HG03159 (cell line): ENCODE data around the gene PTPDC1.

Experiments used
- ATAC-seq: cut with Tn5 transposase; IDR thresholded peaks from one replicate; pipeline ENCODE4 v1.9.1; 2021; ENCODE audit warnings: mild to moderate bottlenecking, moderate library complexity; ENCODE audit not compliant: unreplicated experiment

The PTPDC1 gene, protein sequence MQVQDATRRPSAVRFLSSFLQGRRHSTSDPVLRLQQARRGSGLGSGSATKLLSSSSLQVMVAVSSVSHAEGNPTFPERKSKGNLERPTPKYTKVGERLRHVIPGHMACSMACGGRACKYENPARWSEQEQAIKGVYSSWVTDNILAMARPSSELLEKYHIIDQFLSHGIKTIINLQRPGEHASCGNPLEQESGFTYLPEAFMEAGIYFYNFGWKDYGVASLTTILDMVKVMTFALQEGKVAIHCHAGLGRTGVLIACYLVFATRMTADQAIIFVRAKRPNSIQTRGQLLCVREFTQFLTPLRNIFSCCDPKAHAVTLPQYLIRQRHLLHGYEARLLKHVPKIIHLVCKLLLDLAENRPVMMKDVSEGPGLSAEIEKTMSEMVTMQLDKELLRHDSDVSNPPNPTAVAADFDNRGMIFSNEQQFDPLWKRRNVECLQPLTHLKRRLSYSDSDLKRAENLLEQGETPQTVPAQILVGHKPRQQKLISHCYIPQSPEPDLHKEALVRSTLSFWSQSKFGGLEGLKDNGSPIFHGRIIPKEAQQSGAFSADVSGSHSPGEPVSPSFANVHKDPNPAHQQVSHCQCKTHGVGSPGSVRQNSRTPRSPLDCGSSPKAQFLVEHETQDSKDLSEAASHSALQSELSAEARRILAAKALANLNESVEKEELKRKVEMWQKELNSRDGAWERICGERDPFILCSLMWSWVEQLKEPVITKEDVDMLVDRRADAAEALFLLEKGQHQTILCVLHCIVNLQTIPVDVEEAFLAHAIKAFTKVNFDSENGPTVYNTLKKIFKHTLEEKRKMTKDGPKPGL

GRCh38 chr9:94084314-94084713 is at the start of gene PTPDC1:
TSS of gene PTPDC1 (plus strand) at chr9:94084464. CDS start at chr9:94084531, 67 bp downstream.
- ATAC-seq, result no peak

- no peak for ATAC-seq
These were observed 49.8 kb upstream of the PTPDC1 start for GRCh38 chr9:94034511-94034910.

DNA sequence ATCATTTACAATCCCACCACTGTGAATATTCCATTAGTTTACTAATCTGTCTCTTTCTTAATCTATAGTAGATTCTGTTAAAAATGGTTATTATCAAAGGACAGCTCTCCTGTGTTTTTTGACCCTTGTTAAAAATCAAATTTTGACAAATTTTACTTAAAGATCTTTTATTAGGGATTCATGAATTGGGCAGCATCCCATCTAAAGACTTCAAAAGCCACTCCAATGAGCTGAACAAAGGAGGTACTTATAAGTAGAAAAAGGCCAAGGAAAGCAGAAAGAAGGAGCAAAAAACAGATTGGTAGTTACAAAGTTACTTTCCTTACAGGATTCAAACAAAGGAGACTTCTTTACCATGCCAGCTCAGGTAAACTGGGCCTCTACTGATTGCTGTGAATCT is 44.5 kb upstream of the PTPDC1 start:
- ATAC-seq, result no peak

DNA sequence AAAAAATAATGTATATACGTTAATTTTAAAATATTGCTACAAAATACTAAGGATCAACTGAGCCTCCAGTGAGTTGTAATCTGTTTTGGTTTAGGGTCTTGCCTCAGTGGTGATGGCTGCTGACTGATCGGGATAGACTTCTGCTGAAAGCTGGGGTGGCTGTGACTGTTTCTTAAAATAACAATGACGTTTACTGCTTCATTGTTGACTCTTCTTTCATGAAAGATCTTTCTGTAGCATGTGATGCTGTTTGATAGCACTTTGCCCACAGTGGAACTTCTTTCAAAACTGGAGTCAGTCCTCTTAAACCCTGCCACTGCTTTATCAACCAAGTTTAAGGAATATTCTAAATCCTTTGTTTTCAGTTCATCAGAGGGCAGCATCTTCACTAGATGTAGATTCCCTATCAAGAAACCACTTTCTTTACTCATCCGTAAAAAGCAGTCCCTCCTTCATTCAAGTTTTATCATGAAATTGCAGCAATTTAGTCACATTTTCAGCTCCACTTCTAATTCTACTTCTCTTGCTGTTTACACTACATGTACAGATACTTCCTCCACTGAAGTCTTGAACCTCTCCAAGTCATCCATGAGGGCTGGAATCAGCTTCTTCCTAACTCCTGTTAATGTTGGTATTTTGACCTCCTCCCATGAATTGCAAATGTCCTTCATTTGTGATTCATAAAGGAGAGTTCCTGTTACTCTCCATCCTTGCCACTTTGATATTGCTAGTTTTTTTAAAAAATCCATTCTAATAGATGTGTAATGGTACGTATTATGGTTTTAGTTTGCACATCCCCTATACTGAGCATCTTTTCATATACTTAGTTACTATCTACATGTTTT is 41.5 kb upstream of the PTPDC1 start:
- no peak for ATAC-seq

GRCh38 chr9:94054716-94055115 is 29.5 kb upstream of the PTPDC1 start:
- no peak for ATAC-seq

DNA sequence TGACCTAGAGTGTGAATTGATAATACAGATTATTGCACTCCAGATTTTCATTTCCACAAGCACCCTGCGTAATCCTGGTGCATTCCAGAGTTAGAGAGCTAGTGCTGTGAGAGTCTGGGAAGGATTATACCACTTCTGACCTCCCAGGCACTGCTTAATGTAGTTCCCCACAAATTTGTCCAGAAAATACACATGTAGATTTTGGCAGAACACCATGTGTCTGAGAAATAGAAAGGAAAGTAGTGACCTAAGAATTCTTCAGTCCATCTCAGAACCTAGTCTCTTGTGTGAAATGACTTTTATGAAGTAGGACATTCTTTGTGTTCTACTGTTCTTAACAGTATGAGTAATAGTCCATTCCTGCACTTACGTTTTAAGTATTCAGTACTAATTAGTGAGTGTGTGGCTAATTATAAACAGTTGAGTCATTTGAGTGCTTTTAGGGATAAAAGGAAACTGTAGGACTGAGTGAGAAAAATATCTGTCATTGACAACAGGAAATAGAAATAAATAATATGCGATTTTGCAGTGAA is 27.8 kb upstream of the PTPDC1 start:
- no peak for ATAC-seq

- ATAC-seq, result no peak
These were observed 26.3 kb upstream of the PTPDC1 start for GRCh38 chr9:94057918-94058317.

- no peak for ATAC-seq
These were observed 22.4 kb upstream of the PTPDC1 start for GRCh38 chr9:94061864-94062263.

DNA sequence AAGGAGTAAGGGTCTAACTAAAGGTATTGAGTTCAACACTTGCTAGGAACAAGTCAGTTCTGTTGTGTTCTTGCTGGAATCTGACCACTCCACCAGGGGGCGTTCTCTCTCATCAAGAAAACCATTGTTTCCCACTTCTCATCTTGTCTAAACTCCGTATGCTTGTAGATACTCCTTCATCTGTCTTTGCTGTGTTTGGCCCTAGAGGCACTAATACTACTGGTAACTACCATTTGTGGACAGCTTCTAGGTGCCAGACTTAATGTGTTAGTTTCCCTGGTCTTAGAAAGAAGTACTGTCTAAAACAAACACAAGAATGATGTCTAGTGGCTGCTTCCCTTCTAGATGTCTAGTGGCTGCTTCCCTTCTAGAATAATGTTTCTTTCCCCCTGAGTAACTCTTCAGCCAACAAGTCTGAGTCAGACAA is 18.7 kb upstream of the PTPDC1 start:
- no peak for ATAC-seq

- no peak for ATAC-seq
These were observed 16.0 kb upstream of the PTPDC1 start for GRCh38 chr9:94068257-94068656.

DNA sequence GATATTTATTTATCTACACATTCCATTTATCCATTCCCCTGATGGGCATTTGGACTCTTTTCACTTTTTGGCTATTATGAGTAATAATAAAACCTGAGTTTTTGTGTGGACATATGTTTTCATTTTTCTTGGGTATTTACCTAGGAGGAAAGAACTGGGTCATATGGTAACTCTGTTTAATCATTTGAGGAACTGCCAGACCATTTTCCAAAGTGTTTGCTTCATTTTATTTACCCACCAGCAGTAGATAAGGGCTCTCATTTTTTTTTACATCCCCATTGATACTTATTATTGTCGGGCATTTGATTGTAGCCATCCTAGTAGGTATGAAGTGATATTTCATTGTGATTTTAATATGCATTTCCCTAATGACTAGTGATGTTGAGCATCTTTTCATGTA is 7.7 kb upstream of the PTPDC1 start:
- ATAC-seq, result no peak

DNA sequence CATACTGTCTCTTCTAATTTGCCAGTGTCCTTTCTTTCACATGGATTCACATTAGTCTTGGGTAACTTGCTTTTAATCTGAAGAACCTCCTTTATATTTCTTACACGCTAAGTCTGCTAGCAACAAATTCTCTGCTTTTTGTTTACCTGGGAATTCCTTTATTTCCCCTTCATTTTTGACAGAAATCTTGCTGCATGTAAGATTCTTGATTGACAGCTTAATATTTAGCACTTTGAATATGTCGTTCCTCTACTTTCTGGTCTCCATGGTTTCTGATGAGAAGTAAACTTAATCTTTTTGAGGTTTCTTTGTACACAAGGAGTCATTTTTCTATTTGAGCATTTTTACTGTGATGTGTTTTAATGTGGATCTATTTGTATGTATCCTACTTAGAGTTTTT is 6.2 kb upstream of the PTPDC1 start:
- ATAC-seq, result no peak

DNA sequence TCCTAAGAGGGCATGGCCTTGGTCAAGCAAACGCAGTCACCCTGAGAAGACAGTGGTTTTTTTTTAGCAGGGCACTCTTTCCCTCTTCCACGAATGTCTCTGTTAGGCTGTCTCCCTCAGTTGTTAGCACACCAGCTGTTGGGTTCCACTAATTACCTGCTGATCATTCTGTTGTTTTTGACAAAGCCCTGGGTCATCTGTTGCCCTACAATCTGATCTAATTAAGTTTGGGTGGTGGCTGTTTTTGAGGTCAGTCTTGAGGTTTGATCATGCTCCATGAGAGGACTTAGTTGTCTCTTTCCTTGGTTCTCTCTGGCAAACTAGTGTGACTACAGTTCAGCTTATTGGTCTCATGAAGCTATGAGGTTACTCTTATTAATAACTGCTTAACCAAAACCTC is 5.0 kb upstream of the PTPDC1 start:
- ATAC-seq, result no peak

DNA sequence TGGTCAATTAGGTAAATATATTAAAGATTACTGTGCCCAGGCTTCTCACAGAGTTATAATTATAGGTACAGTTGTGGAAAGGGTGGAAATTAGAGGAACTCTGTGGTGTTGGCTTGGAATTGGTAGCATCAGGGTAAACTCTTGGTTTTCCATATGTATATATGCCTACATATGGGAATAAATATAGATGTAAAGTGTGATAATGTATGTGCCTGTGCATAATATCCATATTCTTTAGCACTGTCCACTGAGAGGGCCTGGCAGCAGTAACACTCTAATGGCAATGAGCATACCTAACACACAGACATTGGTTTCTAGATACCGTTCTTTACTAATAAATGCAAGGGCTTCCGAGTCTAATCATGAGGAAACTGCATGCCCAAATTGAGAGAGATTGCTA is 4.0 kb upstream of the PTPDC1 start:
- no peak for ATAC-seq

DNA sequence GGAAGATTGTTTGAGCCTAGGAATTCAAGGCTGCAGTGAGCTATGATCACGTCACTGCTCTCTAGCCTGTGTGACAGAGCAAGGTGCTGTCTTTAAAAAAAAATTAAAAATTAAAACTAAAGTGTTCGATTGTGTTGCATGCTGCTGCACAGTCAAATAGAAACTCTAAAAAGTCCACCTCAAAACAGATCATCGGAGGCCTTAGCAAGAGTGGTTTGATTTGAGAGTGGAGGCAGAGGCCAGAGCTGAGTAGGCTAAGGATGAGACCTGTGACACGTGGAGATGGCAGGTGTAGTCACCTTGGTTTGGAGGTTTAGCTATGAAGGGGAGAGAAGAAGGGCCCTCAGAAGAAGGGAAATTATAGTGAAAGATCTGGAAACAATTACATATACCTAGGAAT is 2.8 kb upstream of the PTPDC1 start:
- no peak for ATAC-seq

GRCh38 chr9:94081864-94082463 is 2.3 kb upstream of the PTPDC1 start:
- no peak for ATAC-seq

DNA sequence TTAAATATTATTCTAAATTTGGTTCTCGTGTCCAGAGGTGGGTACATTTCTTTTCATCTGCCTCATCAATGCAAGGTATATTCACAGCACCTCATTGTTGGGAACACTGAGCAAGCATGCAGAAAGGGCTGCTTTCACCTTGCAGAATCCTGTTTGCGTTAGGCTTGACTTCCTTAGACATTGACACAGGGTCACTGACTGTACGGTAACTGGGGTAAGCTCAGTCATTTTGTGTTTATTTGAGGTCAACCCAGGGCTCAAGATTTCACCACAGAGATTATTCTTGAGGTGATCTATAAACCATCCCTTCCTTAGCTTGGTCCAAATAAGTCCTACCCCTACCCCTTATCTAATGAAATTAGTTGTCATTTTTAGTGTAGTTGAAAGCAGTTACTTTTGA is 1.7 kb upstream of the PTPDC1 start:
- ATAC-seq, result no peak

DNA sequence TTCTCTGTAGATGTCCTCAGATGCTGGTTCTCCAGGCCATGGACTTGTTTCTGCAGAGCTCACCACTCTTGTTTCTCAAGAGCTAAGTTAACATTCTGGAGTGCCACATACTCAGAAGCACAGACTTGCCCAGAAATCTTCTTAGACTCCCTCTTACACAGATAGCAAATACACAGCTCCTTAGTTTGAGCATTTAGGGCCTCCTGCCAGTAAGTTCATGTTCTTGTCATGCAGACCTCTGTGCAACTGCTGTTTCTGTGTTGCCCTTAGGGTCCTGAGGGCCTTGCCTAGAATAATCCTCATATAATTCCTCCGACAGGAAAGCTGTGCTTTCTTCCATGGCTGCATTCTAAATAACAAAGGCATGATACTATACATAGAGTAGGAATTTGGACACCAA is 1.3 kb upstream of the PTPDC1 start:
- no peak for ATAC-seq

DNA sequence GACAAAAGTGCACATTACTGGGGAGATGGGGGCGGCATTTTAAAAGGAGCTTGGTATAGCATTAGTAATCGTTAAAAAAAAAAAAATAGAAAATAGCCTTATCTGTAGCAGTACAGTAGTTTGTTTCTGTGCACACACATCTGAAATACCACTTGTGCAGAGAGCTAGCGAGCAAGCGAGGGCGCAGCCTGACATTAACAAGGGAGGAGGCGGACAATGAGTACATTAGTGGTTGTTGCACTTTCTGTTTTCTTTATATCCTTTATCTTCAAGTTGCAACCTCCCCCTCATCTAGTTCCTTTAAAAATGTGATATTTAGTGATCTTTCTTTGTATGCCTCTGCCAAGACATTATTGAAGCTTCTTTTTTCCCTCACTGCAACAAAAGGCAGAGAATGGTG is 880 bp upstream of the PTPDC1 start:
- no peak for ATAC-seq

DNA sequence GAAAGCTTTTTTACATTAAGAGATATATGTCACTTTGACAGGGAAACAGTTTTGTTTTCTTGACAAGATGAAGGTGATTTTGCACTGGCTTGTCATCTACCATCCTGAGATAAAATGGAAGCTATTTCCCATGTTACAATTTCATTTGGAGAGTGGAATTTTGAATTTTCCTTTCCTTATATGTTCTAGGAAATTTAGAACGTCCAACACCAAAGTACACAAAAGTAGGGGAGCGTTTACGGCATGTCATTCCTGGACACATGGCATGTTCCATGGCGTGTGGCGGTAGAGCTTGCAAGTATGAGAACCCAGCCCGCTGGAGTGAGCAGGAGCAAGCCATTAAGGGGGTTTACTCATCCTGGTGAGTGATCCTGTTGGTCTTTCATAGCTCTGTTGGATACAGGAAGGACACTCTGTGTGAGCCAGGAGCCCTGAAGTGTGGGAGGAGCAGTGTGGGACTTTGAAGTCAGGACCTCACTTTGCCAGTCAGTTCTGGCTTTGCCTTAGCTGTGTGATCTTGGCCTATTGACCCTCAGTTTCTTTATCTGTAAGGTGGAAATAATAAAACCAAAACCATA is 887 bp downstream of the PTPDC1 start:
- ATAC-seq, result no peak
